Esophagus squamous epithelium (tissue), 5 donors: ENCODE measurements around the gene JAML. TPM values are rescaled to one million over a fixed set of nuclear protein-coding genes. Genes with fewer than 3 reads are reported as not detected.

Experiments
- DNase-seq: peaks from one replicate; lab custom pipeline; 2025; lab: John Stamatoyannopoulos, UW
- H3K27ac ChIP-seq, 4 donors: fragments of 200-600 bp; sonication (generic); one replicate each; pipeline ENCODE4 v1.5.1; 2016 to 2019; ENCODE audit warnings: mild to moderate bottlenecking in 1 of 4
- H3K27me3 ChIP-seq, 4 donors: fragments of 200-600 bp; sonication (generic); 1 replicate in 3 of 4; 2 replicates in 1 of 4; pipeline versions ENCODE4 v1.5.1 to v1.6.0; 2017 to 2021; ENCODE audit warnings: antibody characterized with exemption in 1 of 4
- H3K36me3 ChIP-seq, 3 donors: fragments of 200-600 bp; sonication (generic); one replicate each; pipeline ENCODE4 v1.5.1; 2016 to 2019
- H3K4me1 ChIP-seq, 3 donors: fragments of 200-600 bp; sonication (generic); one replicate each; pipeline ENCODE4 v1.5.1; 2017 to 2019
- H3K4me3 ChIP-seq, 4 donors: fragments of 200-600 bp; sonication (generic); 1 replicate in 3 of 4; 2 replicates in 1 of 4; pipeline ENCODE4 v1.5.1; 2016 to 2019; ENCODE audit warnings: mild to moderate bottlenecking in 2 of 4, moderate library complexity in 1 of 4
- H3K9me3 ChIP-seq, 3 donors: fragments of 200-600 bp; sonication (generic); one replicate each; pipeline ENCODE4 v1.5.1; 2016 to 2019
- CTCF ChIP-seq, 6 experiments: fragments of 450-650 bp in 4 of 6; fragments of 200-600 bp in 2 of 6; sonication (generic) in 2 of 6; IDR thresholded peaks; one replicate each; pipeline ENCODE4 v1.5.1; 2016 to 2019; ENCODE audit warnings: antibody characterized with exemption in 6 of 6, mild to moderate bottlenecking in 4 of 6, moderate library complexity in 4 of 6
- POLR2A ChIP-seq, 4 donors: fragments of 450-650 bp; IDR thresholded peaks; one replicate each; pipeline ENCODE4 v1.6.1; 2017; ENCODE audit warnings: antibody characterized with exemption in 4 of 4, mild to moderate bottlenecking in 4 of 4, moderate library complexity in 3 of 4
- WGBS, 2 donors: methylation state at CpG; one replicate each; pipeline ENCODE4 v1.1.5; 2018; 5-methylcytosine and 5-hydroxymethylcytosine counted together
- intact Hi-C: fragments of 100-400 bp; cut with DNase I; formaldehyde crosslinking; loops from one replicate; pipeline ENCODE4 v1.15.0; 2022
- total RNA-seq, 4 donors: library from RNA; depleted of rRNA; stranded (reverse); fragments of >200 nt; gene quantifications; one replicate each; pipeline ENCODE4 v1.1.0, GENCODE V29; 2016
- donor health status: DM: yes; HTN: yes; CAD: no.

Gene JAML
- total RNA-seq, 4 donors from 2014 or later: 2.2 to 17.9 (median 9.5) TPM

DNA sequence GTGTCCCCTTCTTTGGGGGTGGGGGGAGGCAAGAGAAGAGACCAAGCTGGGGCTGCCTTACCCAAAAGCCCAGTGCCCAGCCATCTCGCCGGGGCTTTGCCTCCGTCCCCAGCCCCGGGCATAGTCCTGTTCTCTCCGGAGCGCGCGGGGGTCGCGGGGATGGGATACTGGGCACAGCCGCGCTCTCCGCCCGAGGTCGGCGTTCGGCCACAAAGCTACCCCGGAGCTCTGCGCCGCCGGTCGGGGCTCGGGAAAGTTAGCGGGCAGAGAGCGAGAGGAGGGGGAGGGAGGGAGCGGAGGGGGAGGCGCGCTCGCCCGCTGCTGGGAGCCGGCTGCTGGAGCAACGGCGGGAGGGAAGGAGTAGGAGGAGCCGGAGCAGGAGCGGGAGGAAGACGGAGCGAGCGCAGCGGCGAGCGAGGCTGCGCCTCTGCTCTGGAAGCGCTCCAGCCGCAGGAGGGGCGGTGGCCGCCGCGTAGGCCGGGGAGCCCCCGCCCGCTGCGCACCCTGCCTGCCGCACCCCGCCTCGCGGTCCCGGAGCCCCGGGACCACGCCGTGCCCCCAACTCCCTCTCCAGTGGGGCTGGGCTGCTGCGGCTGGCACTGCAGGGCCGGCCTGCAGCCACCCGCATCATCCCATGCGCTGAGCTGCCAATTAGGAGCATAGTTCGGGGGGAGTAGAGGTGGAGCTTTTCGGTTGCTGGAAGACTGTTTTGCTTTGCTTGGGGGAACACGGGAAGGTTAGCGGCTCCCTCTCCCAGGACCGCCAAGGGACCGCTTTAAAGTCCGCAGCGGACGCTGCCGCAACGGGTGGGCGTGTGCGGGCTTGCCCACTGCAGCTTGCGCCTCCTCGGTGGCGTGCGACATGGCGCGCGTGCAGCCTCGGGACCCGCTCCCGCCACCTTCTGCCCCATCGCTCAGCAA, 72.0 kb downstream of the JAML start, which contains the start of gene SCN4B:
Gene SCN4B, minus strand, starts transcription at position 272 of the 920 bp plus-strand sequence. Its CDS starts 150 bp downstream, at position 122.
- intact Hi-C loops: no loop called here

GRCh38 chr11:118152020-118152551, 72.7 kb downstream of the JAML start:
- H3K9me3 ChIP-seq: no peaks in the 10 kb centered on the region
- peak overlapping the region in 2 of 4 donors; percentile 21 to 32 for H3K27ac ChIP-seq
- peak overlapping the region; percentile 38 to 74 (median 48) for H3K4me3 ChIP-seq
- H3K4me1 ChIP-seq: peaks cover 19 to 58% (median 22%) of the 10 kb centered on the region in 3 donors
- intact Hi-C loops: no loop called here
- no peak for DNase-seq
- no peaks in the 10 kb centered on the region for H3K36me3 ChIP-seq
- H3K27me3 ChIP-seq: peaks cover 0 to 71% (median 11%) of the 10 kb centered on the region in 4 donors
- TF ChIP-seq POLR2A (IDR thresholded peaks at IDR 0.05) (no peak), CTCF (IDR thresholded peaks at IDR 0.05) (no peak)
- WGBS, 2 donors: 20% methylated on average over 2 to 4 of the region's 16 CpGs

More for the DNA sequence above, 72.0 kb downstream of the JAML start, which contains the start of gene SCN4B:
- H3K27me3 ChIP-seq: peaks cover 0 to 78% (median 12%) of the 10 kb centered on the region in 4 donors
- peaks cover 19 to 60% (median 22%) of the 10 kb centered on the region in 3 donors for H3K4me1 ChIP-seq
- DNase-seq: no peak
- H3K36me3 ChIP-seq: no peaks in the 10 kb centered on the region
- H3K27ac ChIP-seq: peak within 1 kb of the TSS in 2 of 4 donors; percentile 21 to 32
- H3K4me3 ChIP-seq: peak within 1 kb of the TSS; percentile 38 to 74 (median 48)
- no peaks in the 10 kb centered on the region for H3K9me3 ChIP-seq
- TF ChIP-seq CTCF (IDR thresholded peaks at IDR 0.05) (no peak), POLR2A (IDR thresholded peaks at IDR 0.05) (no peak)
- 0 to 1% methylated on average over 1 to 16 of the region's 88 CpGs for WGBS, 2 donors

GRCh38 chr11:118151431-118151830, 73.4 kb downstream of the JAML start:
- Histone ChIP-seq H3K9me3 (no peaks in the 10 kb centered on the region), H3K4me1 (peaks cover 19 to 52% (median 22%) of the 10 kb centered on the region in 3 donors), H3K27me3 (peaks cover 0 to 65% (median 9%) of the 10 kb centered on the region in 4 donors), H3K36me3 (no peaks in the 10 kb centered on the region), H3K4me3 (no peak overlapping the region), H3K27ac (peak overlapping the region in 1 of 4 donors; percentile 46)
- TF ChIP-seq POLR2A (IDR thresholded peaks at IDR 0.05): no peak
- TF ChIP-seq CTCF (IDR thresholded peaks at IDR 0.05): no peak
- intact Hi-C loops: no loop called here
- 30 to 34% methylated on average over 5 of the region's 5 CpGs for WGBS, 2 donors
- no peak for DNase-seq

GRCh38 chr11:118149493-118149892, 75.3 kb downstream of the JAML start:
- no peak for DNase-seq
- Histone ChIP-seq H3K4me1 (peaks cover 17 to 59% (median 22%) of the 10 kb centered on the region in 3 donors), H3K27me3 (peaks cover 0 to 58% (median 7%) of the 10 kb centered on the region in 4 donors), H3K27ac (no peak overlapping the region), H3K36me3 (no peaks in the 10 kb centered on the region), H3K9me3 (no peaks in the 10 kb centered on the region), H3K4me3 (no peak overlapping the region)
- TF ChIP-seq POLR2A (IDR thresholded peaks at IDR 0.05) (no peak), CTCF (IDR thresholded peaks at IDR 0.05) (no peak)
- intact Hi-C loops: no loop called here
- no CpG with 5 or more reads among the region's 1 CpG for WGBS, 2 donors
